ENCODE measurements around the gene FPGT.

FPGT gene

GRCh38 chr1:74237787-74238186, 39.7 kb downstream of the FPGT start:
- no peaks in the 10 kb centered on the region for H4K20me1 ChIP-seq (ENCODE audit: insufficient read depth, low read length)
- H3K9me2 ChIP-seq (ENCODE audit: low read depth, low read length), result no peaks in the 10 kb centered on the region
- no peaks in the 10 kb centered on the region for H3K79me2 ChIP-seq (ENCODE audit: insufficient read depth, low read length)
- TF ChIP-seq CTCF (IDR thresholded peaks at IDR 0.05; ENCODE audit: low read length) (no peak), EZH2 (IDR thresholded peaks at IDR 0.05; ENCODE audit: borderline replicate concordance, low read length) (no peak)
- H3K27me3 ChIP-seq (ENCODE audit: insufficient read depth, low read length), result no peaks in the 10 kb centered on the region
- H3K27ac ChIP-seq (ENCODE audit: low read depth, low read length, poor library complexity, severe bottlenecking), result no peak overlapping the region
- H3K4me2 ChIP-seq (ENCODE audit: low read length), result no peak overlapping the region
- no peaks in the 10 kb centered on the region for H3K9me3 ChIP-seq (ENCODE audit: low read length)
- no peak overlapping the region for H2AFZ ChIP-seq (ENCODE audit: low read length)
- no peak overlapping the region for H3K9ac ChIP-seq (ENCODE audit: low read length)
- H3F3A ChIP-seq (ENCODE audit: insufficient read depth, low read length), result no peaks in the 10 kb centered on the region
- H3K4me3 ChIP-seq (ENCODE audit: low read depth, low read length, poor library complexity, severe bottlenecking), result no peak overlapping the region
- no peaks in the 10 kb centered on the region for H3K36me3 ChIP-seq (ENCODE audit: insufficient read depth, low read length)
- H3K4me1 ChIP-seq (ENCODE audit: insufficient read depth, low read length, severe bottlenecking), result no peaks in the 10 kb centered on the region

- Histone ChIP-seq H3K9me2 (ENCODE audit: low read depth, low read length) (no peaks in the 10 kb centered on the region), H3K4me3 (ENCODE audit: low read depth, low read length, poor library complexity, severe bottlenecking) (no peak overlapping the region), H3K27ac (ENCODE audit: low read depth, low read length, poor library complexity, severe bottlenecking) (no peak overlapping the region), H3F3A (ENCODE audit: insufficient read depth, low read length) (no peaks in the 10 kb centered on the region), H3K9me3 (ENCODE audit: low read length) (no peaks in the 10 kb centered on the region), H3K27me3 (ENCODE audit: insufficient read depth, low read length) (no peaks in the 10 kb centered on the region), H3K9ac (ENCODE audit: low read length) (no peak overlapping the region), H2AFZ (ENCODE audit: low read length) (no peak overlapping the region), H4K20me1 (ENCODE audit: insufficient read depth, low read length) (no peaks in the 10 kb centered on the region), H3K4me2 (ENCODE audit: low read length) (no peak overlapping the region), H3K36me3 (ENCODE audit: insufficient read depth, low read length) (no peaks in the 10 kb centered on the region), H3K4me1 (ENCODE audit: insufficient read depth, low read length, severe bottlenecking) (no peaks in the 10 kb centered on the region), H3K79me2 (ENCODE audit: insufficient read depth, low read length) (no peaks in the 10 kb centered on the region)
- TF ChIP-seq EZH2 (IDR thresholded peaks at IDR 0.05; ENCODE audit: borderline replicate concordance, low read length), result no peak
- no peak for TF ChIP-seq CTCF (IDR thresholded peaks at IDR 0.05; ENCODE audit: low read length)
These were observed 47.2 kb downstream of the FPGT start for GRCh38 chr1:74245168-74245772.

GRCh38 chr1:74246315-74246714, 48.3 kb downstream of the FPGT start:
- Histone ChIP-seq H3K27ac (ENCODE audit: low read depth, low read length, poor library complexity, severe bottlenecking) (no peak overlapping the region), H3K4me2 (ENCODE audit: low read length) (no peak overlapping the region), H3K27me3 (ENCODE audit: insufficient read depth, low read length) (no peaks in the 10 kb centered on the region), H3F3A (ENCODE audit: insufficient read depth, low read length) (no peaks in the 10 kb centered on the region), H3K4me3 (ENCODE audit: low read depth, low read length, poor library complexity, severe bottlenecking) (no peak overlapping the region), H3K9me2 (ENCODE audit: low read depth, low read length) (no peaks in the 10 kb centered on the region), H3K9ac (ENCODE audit: low read length) (no peak overlapping the region), H3K4me1 (ENCODE audit: insufficient read depth, low read length, severe bottlenecking) (no peaks in the 10 kb centered on the region), H3K36me3 (ENCODE audit: insufficient read depth, low read length) (no peaks in the 10 kb centered on the region), H2AFZ (ENCODE audit: low read length) (no peak overlapping the region), H3K79me2 (ENCODE audit: insufficient read depth, low read length) (no peaks in the 10 kb centered on the region), H3K9me3 (ENCODE audit: low read length) (no peaks in the 10 kb centered on the region), H4K20me1 (ENCODE audit: insufficient read depth, low read length) (no peaks in the 10 kb centered on the region)
- no peak for TF ChIP-seq EZH2 (IDR thresholded peaks at IDR 0.05; ENCODE audit: borderline replicate concordance, low read length)
- no peak for TF ChIP-seq CTCF (IDR thresholded peaks at IDR 0.05; ENCODE audit: low read length)

Data from OCI-LY1 (cell line).